ENCODE results near the gene GART.

GART gene

GRCh38 chr21:33458861-33459260, 83.1 kb downstream of the GART start:
- DNase-seq = no peak

GRCh38 chr21:33455686-33456446, 86.1 kb downstream of the GART start:
- DNase-seq = no peak

All from activated CD4-positive, CD25-positive, alpha-beta regulatory T cell (primary cell).